DOHH2 (cell line): ENCODE data around the gene TMEM174.

Source experiments
- CTCF ChIP-seq: fragments of 200-600 bp; sonication (generic); IDR thresholded peaks from one replicate; pipeline ENCODE4 v1.5.1; 2014; ENCODE audit warnings: antibody characterized with exemption, mild to moderate bottlenecking, low read depth, low read length; ENCODE audit not compliant: poor library complexity, severe bottlenecking
- EZH2phosphoT487 ChIP-seq: fragments of 200-600 bp; sonication (generic); IDR thresholded peaks from 2 replicates; pipeline ENCODE4 v1.6.1; 2017; ENCODE audit warnings: borderline replicate concordance, mild to moderate bottlenecking, antibody characterized with exemption, low read length, moderate library complexity, mixed read lengths

- TF ChIP-seq CTCF (no peak), EZH2phosphoT487 (no peak)
Measured at GRCh38 chr5:73137563-73138530, 35.1 kb upstream of the TMEM174 start.
